Esophagus muscularis mucosa (tissue), 3 donors: ENCODE data around the gene SH3D19.

Source experiments
- POLR2AphosphoS5 ChIP-seq, 2 donors: sonication (generic); formaldehyde crosslinking; IDR thresholded peaks; one replicate each; pipeline ENCODE4 v1.6.1; 2017; ENCODE audit warnings: antibody characterized with exemption in 2 of 2
- TF ChIP-seq, protein P1 (sequence below), 3 experiments: fragments of 200-600 bp in 2 of 3; fragments of 450-650 bp in 1 of 3; sonication (generic) in 2 of 3; IDR thresholded peaks; one replicate each; pipeline ENCODE4 v1.5.1; 2017 to 2019; ENCODE audit warnings: antibody characterized with exemption in 3 of 3, mild to moderate bottlenecking in 2 of 3, moderate library complexity in 1 of 3

DNA sequence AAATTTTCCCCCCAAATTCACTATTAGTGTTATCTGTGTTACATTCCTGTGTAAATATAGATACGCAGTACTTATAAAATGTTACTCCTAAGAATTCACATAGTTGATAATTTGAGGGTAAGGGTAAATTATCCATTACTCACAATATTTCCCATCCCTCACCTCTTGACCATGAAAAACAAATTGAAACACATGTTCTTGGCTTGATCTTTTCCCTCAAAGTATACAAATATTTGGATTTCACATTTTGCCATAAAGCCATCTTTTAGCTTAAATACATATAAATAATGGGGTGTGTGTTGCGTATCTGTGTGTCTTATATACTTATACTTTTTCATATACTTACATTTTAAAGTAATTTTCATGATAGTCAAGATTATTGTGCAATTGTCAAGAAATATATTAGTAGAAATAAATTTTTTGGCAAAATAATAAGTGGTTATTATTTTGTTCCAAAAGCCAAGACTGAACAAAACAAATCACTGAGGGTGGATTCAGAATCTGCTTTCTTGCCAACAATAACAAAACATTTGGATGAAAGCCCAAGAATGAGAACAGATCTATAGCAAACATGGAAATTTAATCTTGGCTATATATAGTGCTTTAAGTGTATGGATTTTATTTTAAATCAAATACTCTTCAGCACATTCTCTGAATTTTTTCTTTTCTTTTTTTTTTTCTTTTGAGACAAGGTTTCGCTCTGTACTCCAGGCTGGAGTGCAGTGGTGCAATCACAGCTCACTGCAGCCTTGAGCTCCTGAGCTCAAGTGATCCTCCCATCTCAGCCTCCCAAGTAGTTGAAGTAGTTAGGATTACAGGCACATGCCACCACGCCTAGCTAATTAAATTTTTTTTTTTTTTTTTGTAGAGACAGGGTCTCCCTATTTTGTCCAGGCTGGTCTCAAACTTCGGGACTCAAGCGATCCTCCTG lies 97.0 kb downstream of the SH3D19 start:
- TF ChIP-seq, protein P1, sequence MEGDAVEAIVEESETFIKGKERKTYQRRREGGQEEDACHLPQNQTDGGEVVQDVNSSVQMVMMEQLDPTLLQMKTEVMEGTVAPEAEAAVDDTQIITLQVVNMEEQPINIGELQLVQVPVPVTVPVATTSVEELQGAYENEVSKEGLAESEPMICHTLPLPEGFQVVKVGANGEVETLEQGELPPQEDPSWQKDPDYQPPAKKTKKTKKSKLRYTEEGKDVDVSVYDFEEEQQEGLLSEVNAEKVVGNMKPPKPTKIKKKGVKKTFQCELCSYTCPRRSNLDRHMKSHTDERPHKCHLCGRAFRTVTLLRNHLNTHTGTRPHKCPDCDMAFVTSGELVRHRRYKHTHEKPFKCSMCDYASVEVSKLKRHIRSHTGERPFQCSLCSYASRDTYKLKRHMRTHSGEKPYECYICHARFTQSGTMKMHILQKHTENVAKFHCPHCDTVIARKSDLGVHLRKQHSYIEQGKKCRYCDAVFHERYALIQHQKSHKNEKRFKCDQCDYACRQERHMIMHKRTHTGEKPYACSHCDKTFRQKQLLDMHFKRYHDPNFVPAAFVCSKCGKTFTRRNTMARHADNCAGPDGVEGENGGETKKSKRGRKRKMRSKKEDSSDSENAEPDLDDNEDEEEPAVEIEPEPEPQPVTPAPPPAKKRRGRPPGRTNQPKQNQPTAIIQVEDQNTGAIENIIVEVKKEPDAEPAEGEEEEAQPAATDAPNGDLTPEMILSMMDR (IDR thresholded peaks at IDR 0.05) = no peak
- TF ChIP-seq POLR2AphosphoS5 (IDR thresholded peaks at IDR 0.05) = no peak
